K562 (cell line): Measurements from ENCODE around the gene KCNT1. TPM values are rescaled to one million over a fixed set of nuclear protein-coding genes. Genes with fewer than 3 reads are reported as not detected.

Experiments
- ATAC-seq: fragments of 200-7000 bp; cut with Tn5 transposase; 3 replicates; pipeline ENCODE4 v1.9.1; 2020; ENCODE audit warnings: moderate library complexity
- BruUV-seq: library from RNA; stranded (reverse); fragments of 400-500 nt; replicated peaks from 2 replicates; lab custom pipeline; 2021; lab: Mats Ljungman, UMichigan
- CTCF ChIA-PET: fragments of 300-600 bp; formaldehyde crosslinking; extraction: SDS; loops from one replicate; lab custom pipeline; 2021; ENCODE audit warnings: low intra/inter-chr PET ratio; lab: Yijun Ruan, JAX
- POLR2A ChIA-PET: fragments of 300-600, 350-650 bp; sonication (Branson Sonifier 250); formaldehyde crosslinking; extraction: SDS; loops from one replicate; lab custom pipeline; 2021; ENCODE audit warnings: antibody characterized with exemption, inconsistent platforms; lab: Yijun Ruan, JAX
- DNase-seq, 4 experiments: peaks; one replicate each; pipeline versions ENCODE4 v3.0.0 to v3.0.0-alpha.2; 2011 to 2018; ENCODE audit warnings: low spot score in 3 of 4, mixed read lengths in 3 of 4; ENCODE audit errors: extremely low read depth in 1 of 4
- FAIRE-seq: peaks from 2 replicates; lab custom pipeline; 2011; peaks lifted over from hg19 to GRCh38; lab: Jason Lieb, UNC
- H2AFZ ChIP-seq: 2 replicates; pipeline ENCODE4 v1.6.0; 2011; ENCODE audit warnings: low read depth, low read length, control low read depth, inconsistent platforms
- H3K27ac ChIP-seq: fragments of 200-600 bp; 3 replicates; pipeline ENCODE4 v1.8.0; 2011; ENCODE audit warnings: low read depth, mild to moderate bottlenecking, control low read depth, inconsistent platforms, low read length, moderate library complexity, mixed read lengths; ENCODE audit errors: extremely low read depth
- H3K27me3 ChIP-seq, 2 experiments: fragments of 300-600 bp in 1 of 2; 2 replicates in 1 of 2; 3 replicates in 1 of 2; pipeline versions ENCODE4 v1.6.0 to v1.8.0; 2011; ENCODE audit warnings: inconsistent platforms in 2 of 2, low read length in 2 of 2, mild to moderate bottlenecking in 1 of 2, mixed read lengths in 1 of 2, moderate library complexity in 1 of 2; ENCODE audit not compliant: control insufficient read depth in 2 of 2, insufficient read depth in 2 of 2
- H3K36me3 ChIP-seq: fragments of 300-600 bp; 3 replicates; pipeline ENCODE4 v1.8.0; 2011; ENCODE audit warnings: mild to moderate bottlenecking, low read length, inconsistent platforms; ENCODE audit not compliant: control insufficient read depth, insufficient read depth
- H3K4me1 ChIP-seq, 2 experiments: fragments of 200-600 bp in 1 of 2; replicated peaks in 1 of 2; 2 replicates in 1 of 2; 3 replicates in 1 of 2; pipeline versions ENCODE4 v1.5.1 to v1.8.0; 2011; ENCODE audit warnings: inconsistent platforms in 2 of 2, low read length in 2 of 2, mild to moderate bottlenecking in 1 of 2, mixed read lengths in 1 of 2, moderate library complexity in 1 of 2; ENCODE audit not compliant: control insufficient read depth in 2 of 2, insufficient read depth in 2 of 2
- H3K4me2 ChIP-seq: 2 replicates; pipeline ENCODE4 v1.6.1; 2011; ENCODE audit warnings: low read length, control low read depth, inconsistent platforms, mixed read lengths; ENCODE audit not compliant: insufficient read depth
- H3K4me3 ChIP-seq: fragments of 200-600 bp; sonication (generic), shearing (Covaris generic); 2 replicates; pipeline ENCODE4 v1.5.1; 2016; ENCODE audit warnings: control low read depth, inconsistent platforms
- H3K79me2 ChIP-seq: fragments of 200-600 bp; 3 replicates; pipeline ENCODE4 v1.8.0; 2011; ENCODE audit warnings: low read length, inconsistent platforms; ENCODE audit not compliant: control insufficient read depth, insufficient read depth
- H3K9ac ChIP-seq, 2 experiments: 2 replicates each; pipeline versions ENCODE4 v1.6.0 to v1.6.1; 2011; ENCODE audit warnings: low read depth in 2 of 2, low read length in 2 of 2, control low read depth in 1 of 2, inconsistent platforms in 1 of 2, mild to moderate bottlenecking in 1 of 2, mixed read lengths in 1 of 2; ENCODE audit not compliant: insufficient read depth in 1 of 2
- H3K9me1 ChIP-seq: one replicate; pipeline ENCODE4 v1.6.0; 2011; ENCODE audit warnings: inconsistent platforms, mild to moderate bottlenecking, low read length, moderate library complexity; ENCODE audit not compliant: control insufficient read depth, insufficient read depth
- H3K9me3 ChIP-seq: replicated peaks from 2 replicates; pipeline ENCODE4 v1.5.1; 2011; ENCODE audit warnings: low read depth, low read length, inconsistent platforms; ENCODE audit not compliant: control insufficient read depth, insufficient read depth
- H4K20me1 ChIP-seq: replicated peaks from 2 replicates; pipeline ENCODE4 v1.6.1; 2011; ENCODE audit warnings: low read length, inconsistent platforms, mixed read lengths; ENCODE audit not compliant: control insufficient read depth, insufficient read depth
- MYNN ChIP-seq, 2 experiments: sonication (generic); formaldehyde crosslinking in 1 of 2; IDR thresholded peaks; 2 replicates each; pipeline versions ENCODE4 v1.5.0 to v1.6.1; 2016 to 2020; ENCODE audit warnings: antibody characterized with exemption in 1 of 2, missing genetic modification reagents in 1 of 2
- RHOXF2B ChIP-seq: fragments of 250-450 bp; sonication (Bioruptor Pico); conservative IDR thresholded peaks from 2 replicates; pipeline ENCODE4 v1.5.1; 2021
- ZC3H4 ChIP-seq: sonication (generic); formaldehyde crosslinking; IDR thresholded peaks from 2 replicates; pipeline ENCODE4 v1.9.0; 2021; ENCODE audit warnings: missing genetic modification reagents, borderline replicate concordance
- WGBS: fragments of 100-300 bp; shearing (Covaris generic); methylation state at CpG from one replicate; pipeline ENCODE4 v1.1.6; 2016; ENCODE audit warnings: low coverage, mixed read lengths; ENCODE audit not compliant: insufficient coverage; ENCODE audit errors: missing lambda C conversion rate; 5-methylcytosine and 5-hydroxymethylcytosine counted together
- in situ Hi-C: fragments of 300-500 bp; cut with MboI; formaldehyde crosslinking; loops from 4 replicates; pipeline ENCODE4 v1.15.0; 2018; ENCODE audit warnings: inconsistent platforms, mixed read lengths
- intact Hi-C: fragments of 100-400 bp; cut with micrococcal nuclease; formaldehyde crosslinking; loops from 2 replicates; pipeline ENCODE4 v1.14.2; 2022
- polyA plus RNA-seq, 8 experiments: library from polyadenylated mRNA; depleted of rRNA in 4 of 8; stranded (reverse) in 5 of 8; unstranded in 3 of 8; fragments of >200 nt; fragmentation: Nextera tagmentation in 2 of 8; fragmentation: Illumina TruSeq in 1 of 8; extraction: Ambion mirVana in 2 of 8; extraction: Trizol in 1 of 8; gene quantifications; 2 replicates each; pipeline versions ENCODE4 v1.2.1 to v1.2.3, GENCODE V29; 2011 to 2014; ENCODE audit warnings: inconsistent platforms in 1 of 8, missing spikeins in 1 of 8
- total RNA-seq, 7 experiments: library from RNA; depleted of rRNA in 6 of 7; stranded (reverse); fragments of >200 nt in 6 of 7; fragmentation: Illumina TruSeq in 2 of 7; extraction: Trizol in 2 of 7; gene quantifications; 2 replicates each; pipeline versions ENCODE4 v1.2.1 to v1.2.3, GENCODE V29; 2011 to 2021; ENCODE audit warnings: low replicate concordance in 1 of 7
- TF ChIP-seq, protein P1 (sequence below): sonication (generic); formaldehyde crosslinking; IDR thresholded peaks from 2 replicates; pipeline ENCODE4 v1.8.1; 2022; ENCODE audit warnings: missing genetic modification reagents

KCNT1 gene
- total and polyA plus RNA-seq, 9 of the 15 experiments (the other 6 are each of a cell fraction or from before 2014, with no cell fraction given): 0.05 TPM; not detected in 8

DNA sequence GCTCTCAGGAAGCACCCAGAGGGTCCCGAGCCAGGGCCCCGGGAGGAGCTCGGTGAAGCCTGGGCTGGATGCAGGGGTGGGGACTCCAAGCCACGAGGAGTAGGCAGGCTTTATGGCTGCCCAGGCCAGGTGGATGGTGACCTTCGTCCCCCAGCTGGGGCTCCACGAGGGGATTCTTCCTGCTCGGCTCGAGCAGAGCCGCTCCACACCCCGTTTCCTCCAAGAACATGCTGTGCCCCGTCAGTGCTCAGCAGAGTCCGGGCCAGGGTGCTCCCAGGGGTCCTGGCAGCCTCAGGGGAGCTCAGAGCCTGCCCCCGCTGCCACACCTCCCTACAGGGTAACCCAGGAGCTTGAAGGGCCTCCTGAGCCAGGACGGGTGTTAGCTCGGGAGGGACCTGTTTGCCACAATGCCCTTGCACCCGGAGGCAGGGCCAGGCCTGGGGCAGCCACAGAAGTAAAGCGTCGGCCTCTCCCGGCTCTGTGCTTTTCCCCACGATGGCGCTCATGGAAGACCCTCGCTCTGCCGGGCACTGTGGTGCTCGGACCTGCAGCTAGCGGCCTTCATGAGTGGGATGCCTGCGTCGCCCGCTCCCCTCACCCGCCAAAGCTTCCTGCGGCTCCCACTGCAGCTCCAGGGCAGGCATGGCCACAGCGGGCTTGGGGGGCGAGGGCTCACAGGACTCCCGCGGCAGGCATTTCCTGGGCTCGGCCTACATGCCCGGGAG is 86.8 kb downstream of the KCNT1 start (continued):
- TF ChIP-seq, protein P1, sequence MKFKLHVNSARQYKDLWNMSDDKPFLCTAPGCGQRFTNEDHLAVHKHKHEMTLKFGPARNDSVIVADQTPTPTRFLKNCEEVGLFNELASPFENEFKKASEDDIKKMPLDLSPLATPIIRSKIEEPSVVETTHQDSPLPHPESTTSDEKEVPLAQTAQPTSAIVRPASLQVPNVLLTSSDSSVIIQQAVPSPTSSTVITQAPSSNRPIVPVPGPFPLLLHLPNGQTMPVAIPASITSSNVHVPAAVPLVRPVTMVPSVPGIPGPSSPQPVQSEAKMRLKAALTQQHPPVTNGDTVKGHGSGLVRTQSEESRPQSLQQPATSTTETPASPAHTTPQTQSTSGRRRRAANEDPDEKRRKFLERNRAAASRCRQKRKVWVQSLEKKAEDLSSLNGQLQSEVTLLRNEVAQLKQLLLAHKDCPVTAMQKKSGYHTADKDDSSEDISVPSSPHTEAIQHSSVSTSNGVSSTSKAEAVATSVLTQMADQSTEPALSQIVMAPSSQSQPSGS (CRISPR knock-in tag): no peak

DNA sequence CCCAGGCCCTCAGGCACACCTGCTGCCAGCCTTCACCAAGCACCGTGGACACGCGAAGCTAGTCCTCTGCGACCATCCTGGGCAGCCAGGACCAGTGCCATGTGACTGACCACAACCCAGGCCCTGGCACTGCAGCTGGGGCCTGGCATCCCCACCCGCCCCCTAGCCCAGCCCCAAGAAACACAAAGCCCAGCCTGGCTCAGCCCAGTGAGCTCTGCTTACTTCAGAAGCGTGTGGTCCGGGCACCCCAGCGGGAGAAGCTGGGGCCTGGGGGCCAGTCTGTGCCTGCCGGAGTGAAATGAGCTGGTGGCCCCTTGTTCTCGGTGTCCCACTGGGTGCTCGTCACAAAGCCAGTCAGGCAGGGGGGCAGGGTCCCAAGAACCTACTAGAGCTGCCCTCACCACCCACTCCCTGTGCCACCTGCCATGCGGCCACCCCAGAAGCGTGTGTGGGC is 87.9 kb downstream of the KCNT1 start:
- Histone ChIP-seq H3K27ac (no peak overlapping the region), H3K36me3 (no peaks in the 10 kb centered on the region), H3K79me2 (no peaks in the 10 kb centered on the region), H3K4me1 (peaks cover 0 to 65% of the 10 kb centered on the region in 2 experiments; a peak in 2 of 5 replicates), H3K4me2 (no peak overlapping the region), H3K4me3 (no peak overlapping the region), H4K20me1 (peaks cover 7% of the 10 kb centered on the region; the same call in 1 of the 2 replicates), H3K27me3 (peaks cover 47 to 89% of the 10 kb centered on the region in 2 experiments), H3K9ac (no peak overlapping the region), H3K9me1 (no peaks in the 10 kb centered on the region), H3K9me3 (no peaks in the 10 kb centered on the region), H2AFZ (no peak overlapping the region)
- BruUV-seq: no TSS peak
- DNase-seq (no peak), ATAC-seq (no peak), FAIRE-seq (no peak)
- POLR2A ChIA-PET: interaction anchor here (1.0 kb wide), 2 partner anchors 9 to 344 kb away, joined by 3 read pairs; no protein-coding TSS in a partner anchor
- in situ Hi-C loops: loop anchor here (10.0 kb wide), 1 partner anchor 485 kb away; no protein-coding TSS in a partner anchor
- 7% methylated on average over 13 of the region's 13 CpGs for WGBS
- CTCF ChIA-PET: no interaction called here
- TF ChIP-seq ZC3H4 (CRISPR knock-in tag): no peak
- TF ChIP-seq RHOXF2B (CRISPR knock-in tag): no peak
- TF ChIP-seq MYNN (IDR thresholded peaks at IDR 0.05): no peak
- no peak for TF ChIP-seq MYNN (CRISPR knock-in tag; IDR thresholded peaks at IDR 0.05)
- intact Hi-C loops: loop anchor here (5.0 to 10.0 kb wide), 3 partner anchors 85 to 352 kb away; partner anchors contain the start of gene KCNT1
